ENCODE data around the gene CUTA.
"Not testable (repeated sequence)": the region's sequence is repeated elsewhere in the genome, so short reads cannot be mapped to it uniquely, and the experiment has no call there.

Gene CUTA

GRCh38 chr6:33407132-33407718 is 10.7 kb downstream of the CUTA start:
- in situ Hi-C loops (cut with HindIII; ENCODE audit: low sequenced_read_pairs): no loop called here
- H3K4me3 ChIP-seq (ENCODE audit: low read depth, low read length): no peak overlapping the region
- TF ChIP-seq CTCF (IDR thresholded peaks at IDR 0.05; ENCODE audit: low read depth, low read length, missing control alignments): peak; percentile 14
- DNase-seq (ENCODE audit: low read depth): peak; percentile 43

- TF ChIP-seq CTCF (IDR thresholded peaks at IDR 0.05; ENCODE audit: low read depth, low read length, missing control alignments): no peak
- no peak overlapping the region for H3K4me3 ChIP-seq (ENCODE audit: low read depth, low read length)
- in situ Hi-C loops (cut with HindIII; ENCODE audit: low sequenced_read_pairs): no loop called here
- no peak for DNase-seq (ENCODE audit: low read depth)
These were observed 11.8 kb downstream of the CUTA start for GRCh38 chr6:33406126-33406525.

DNA sequence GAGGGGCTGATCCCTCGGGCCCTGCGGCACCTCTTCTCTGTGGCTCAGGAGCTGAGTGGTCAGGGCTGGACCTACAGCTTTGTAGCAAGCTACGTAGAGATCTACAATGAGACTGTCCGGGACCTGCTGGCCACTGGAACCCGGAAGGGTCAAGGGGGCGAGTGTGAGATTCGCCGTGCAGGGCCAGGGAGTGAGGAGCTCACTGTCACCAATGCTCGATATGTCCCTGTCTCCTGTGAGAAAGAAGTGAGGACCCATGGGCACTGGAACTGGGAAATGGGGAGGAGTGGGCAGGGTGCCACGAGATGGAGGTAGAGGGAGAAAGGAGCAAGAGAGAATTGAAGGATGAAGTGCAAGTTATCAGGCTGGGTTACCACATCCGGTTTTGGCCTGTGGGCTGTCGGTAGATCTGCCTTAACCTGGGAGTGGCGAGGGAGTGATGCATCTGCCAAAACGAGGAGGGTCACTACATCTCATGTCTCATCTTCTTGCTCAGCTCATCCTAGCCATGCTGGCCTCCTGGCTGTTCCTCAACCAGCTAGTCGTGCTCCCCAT is 12.4 kb downstream of the CUTA start:
- no peak overlapping the region for H3K4me3 ChIP-seq (ENCODE audit: low read depth, low read length)
- in situ Hi-C loops (cut with HindIII; ENCODE audit: low sequenced_read_pairs): no loop called here
- no peak for DNase-seq (ENCODE audit: low read depth)
- no peak for TF ChIP-seq CTCF (IDR thresholded peaks at IDR 0.05; ENCODE audit: low read depth, low read length, missing control alignments)

DNA sequence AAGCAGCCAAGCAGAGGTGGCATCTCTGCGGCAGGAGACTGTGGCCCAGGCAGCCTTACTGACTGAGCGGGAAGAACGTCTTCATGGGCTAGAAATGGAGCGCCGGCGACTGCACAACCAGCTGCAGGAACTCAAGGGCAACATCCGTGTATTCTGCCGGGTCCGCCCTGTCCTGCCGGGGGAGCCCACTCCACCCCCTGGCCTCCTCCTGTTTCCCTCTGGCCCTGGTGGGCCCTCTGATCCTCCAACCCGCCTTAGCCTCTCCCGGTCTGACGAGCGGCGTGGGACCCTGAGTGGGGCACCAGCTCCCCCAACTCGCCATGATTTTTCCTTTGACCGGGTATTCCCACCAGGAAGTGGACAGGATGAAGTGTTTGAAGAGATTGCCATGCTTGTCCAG is 13.0 kb downstream of the CUTA start:
- no peak for TF ChIP-seq CTCF (IDR thresholded peaks at IDR 0.05; ENCODE audit: low read depth, low read length, missing control alignments)
- in situ Hi-C loops (cut with HindIII; ENCODE audit: low sequenced_read_pairs): no loop called here
- DNase-seq (ENCODE audit: low read depth): no peak
- H3K4me3 ChIP-seq (ENCODE audit: low read depth, low read length): no peak overlapping the region

DNA sequence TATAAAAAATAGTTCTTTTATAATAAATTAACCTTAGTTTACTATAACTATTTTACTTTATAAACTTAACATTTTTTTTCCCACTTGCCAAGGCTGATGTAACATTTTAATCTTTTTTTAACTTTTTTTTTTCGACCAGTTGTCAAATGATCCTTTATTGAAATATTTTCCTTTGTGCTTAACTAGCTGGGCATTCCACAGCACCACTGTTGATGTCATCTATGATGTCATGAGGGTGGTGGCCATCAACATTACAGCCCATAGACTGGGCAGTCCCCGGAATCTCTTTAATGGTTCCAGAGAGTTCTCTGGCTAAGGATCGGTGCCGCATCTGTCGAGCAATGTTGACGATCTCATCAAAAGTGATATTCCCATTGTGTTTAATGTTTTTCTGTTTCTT is 18.0 kb downstream of the CUTA start:
- H3K4me3 ChIP-seq (ENCODE audit: low read depth, low read length); DNase-seq (ENCODE audit: low read depth); in situ Hi-C loops (cut with HindIII; ENCODE audit: low sequenced_read_pairs): not testable (repeated sequence)

- H3K4me3 ChIP-seq (ENCODE audit: low read depth, low read length); in situ Hi-C loops (cut with HindIII; ENCODE audit: low sequenced_read_pairs); DNase-seq (ENCODE audit: low read depth): not testable (repeated sequence)
These were observed 19.3 kb downstream of the CUTA start for GRCh38 chr6:33398601-33399000.

DNA sequence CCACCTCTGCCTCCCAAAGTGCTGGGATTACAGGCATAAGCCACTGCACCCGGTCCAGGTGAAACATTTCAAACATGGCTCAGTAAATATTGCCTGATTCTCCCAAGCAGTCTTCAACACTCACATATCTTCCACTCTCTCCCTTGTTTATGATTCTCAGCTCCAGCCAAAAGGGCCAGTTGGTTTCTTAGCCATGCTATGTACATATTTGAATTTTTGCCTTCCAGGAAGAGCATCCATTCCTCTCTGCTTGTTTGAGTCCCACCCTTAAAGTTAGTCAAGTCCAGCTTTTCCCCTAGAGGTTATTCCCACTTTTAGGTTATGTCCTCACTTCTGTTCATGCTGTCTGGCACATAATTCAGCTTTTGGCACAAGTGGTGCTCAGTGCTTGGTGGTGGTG is 20.4 kb downstream of the CUTA start:
- in situ Hi-C loops (cut with HindIII; ENCODE audit: low sequenced_read_pairs): no loop called here
- no peak for TF ChIP-seq CTCF (IDR thresholded peaks at IDR 0.05; ENCODE audit: low read depth, low read length, missing control alignments)
- H3K4me3 ChIP-seq (ENCODE audit: low read depth, low read length): no peak overlapping the region

DNA sequence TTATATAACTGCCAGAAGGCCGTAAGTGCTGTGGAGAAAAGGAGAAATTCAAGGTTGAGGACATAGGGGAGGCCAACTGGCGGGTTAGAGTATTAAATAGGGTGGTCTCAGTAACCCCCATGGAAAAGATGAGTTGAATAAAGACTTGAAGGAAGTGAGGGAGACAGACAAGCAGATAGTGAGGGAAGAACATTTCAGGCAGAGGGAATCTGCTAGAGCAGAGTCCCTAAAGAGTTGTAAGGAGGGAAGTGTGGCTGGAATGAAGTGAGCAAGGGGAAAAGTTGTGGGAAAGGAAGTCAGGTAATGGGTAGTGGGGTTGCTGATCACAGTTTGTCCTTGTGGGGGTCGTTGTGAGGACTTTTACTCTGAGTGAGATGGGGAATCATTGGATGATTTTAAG is 24.9 kb downstream of the CUTA start:
- in situ Hi-C loops (cut with HindIII; ENCODE audit: low sequenced_read_pairs): no loop called here
- peak overlapping the region; percentile 93 for H3K4me3 ChIP-seq (ENCODE audit: low read depth, low read length)
- no peak for DNase-seq (ENCODE audit: low read depth)
- no peak for TF ChIP-seq CTCF (IDR thresholded peaks at IDR 0.05; ENCODE audit: low read depth, low read length, missing control alignments)

More for the DNA sequence above, 20.4 kb downstream of the CUTA start:
- DNase-seq (ENCODE audit: low read depth): no peak

Data from astrocyte of the cerebellum (primary cell).